GM10248 (cell line): ENCODE data around the gene ABHD2.
"Not testable (repeated sequence)": the region's sequence is repeated elsewhere in the genome, so short reads cannot be mapped to it uniquely, and the experiment has no call there.

ENCODE experiments used
- CTCF ChIA-PET: fragments of 300-600 bp; sonication (Branson Sonifier 250); formaldehyde crosslinking; extraction: SDS; loops from one replicate; lab custom pipeline; 2021; ENCODE audit warnings: antibody characterized with exemption; lab: Yijun Ruan, JAX
- POLR2A ChIA-PET: fragments of 350-650 bp; sonication (Branson Sonifier 250); formaldehyde crosslinking; extraction: SDS; loops from one replicate; lab custom pipeline; 2020; ENCODE audit warnings: antibody characterized with exemption; lab: Yijun Ruan, JAX
- DNase-seq: peaks from one replicate; pipeline ENCODE4 v3.0.0; 2012; ENCODE audit errors: extremely low spot score
- CTCF ChIP-seq: IDR thresholded peaks from 2 replicates; pipeline ENCODE4 v1.5.1; 2012; ENCODE audit warnings: mild to moderate bottlenecking, low read depth; ENCODE audit errors: extremely low read depth, missing control alignments, control extremely low read depth

Gene ABHD2

GRCh38 chr15:89083246-89083645 is 5.0 kb upstream of the ABHD2 start:
- ChIA-PET POLR2A (no interaction called here), CTCF (interaction anchor here (0.7 to 2.2 kb wide), 4 partner anchors 25 to 94 kb away, joined by 3 to 5 read pairs (median 4); no protein-coding TSS in a partner anchor)
- no peak for DNase-seq
- no peak for TF ChIP-seq CTCF

- ChIA-PET CTCF (interaction anchor here (1.0 to 2.2 kb wide), 5 partner anchors 12 to 121 kb away, joined by 3 to 5 read pairs (median 4); no protein-coding TSS in a partner anchor), POLR2A (no interaction called here)
- DNase-seq: no peak
- no peak for TF ChIP-seq CTCF
Observed at GRCh38 chr15:89085289-89085926, 2.8 kb upstream of the ABHD2 start.

GRCh38 chr15:89085933-89086332 is 2.3 kb upstream of the ABHD2 start:
- DNase-seq, POLR2A ChIA-PET: not testable (repeated sequence)
- CTCF ChIA-PET: interaction anchor here (0.9 to 3.0 kb wide), 7 partner anchors 9 to 92 kb away, joined by 3 to 13 read pairs (median 4); no protein-coding TSS in a partner anchor

- DNase-seq, POLR2A ChIA-PET: not testable (repeated sequence)
- CTCF ChIA-PET: interaction anchor here (0.9 to 3.0 kb wide), 8 partner anchors 9 to 120 kb away, joined by 3 to 13 read pairs (median 4); no protein-coding TSS in a partner anchor
Observed at GRCh38 chr15:89086390-89086789, 1.9 kb upstream of the ABHD2 start.

- no peak for DNase-seq
- CTCF ChIA-PET: interaction anchor here (0.9 to 6.6 kb wide), 13 partner anchors 9 to 120 kb away, joined by 3 to 58 read pairs (median 5); no protein-coding TSS in a partner anchor
- POLR2A ChIA-PET: interaction anchor here (0.7 to 1.0 kb wide), 2 partner anchors 10 to 449 kb away, joined by 3 to 4 read pairs; partner anchors contain the start of gene ISG20
- no peak for TF ChIP-seq CTCF
Observed at GRCh38 chr15:89087161-89087829, 961 bp upstream of the ABHD2 start.

GRCh38 chr15:89088605-89089315 is 504 bp downstream of the ABHD2 start:
- no peak for DNase-seq
- POLR2A ChIA-PET: interaction anchor here (0.7 to 1.0 kb wide), 3 partner anchors 11 to 450 kb away, joined by 3 to 4 read pairs (median 4); partner anchors contain the start of gene ISG20
- TF ChIP-seq CTCF: no peak
- CTCF ChIA-PET: interaction anchor here (1.0 to 6.6 kb wide), 13 partner anchors 13 to 119 kb away, joined by 3 to 58 read pairs (median 5); no protein-coding TSS in a partner anchor
